SK-N-SH treated with all-trans-retinoic acid at 6 μM for 48 hours (cell line): ENCODE results near the gene SKA1.

Experiments used
- ARNTL ChIP-seq: fragments of 450-650 bp; formaldehyde crosslinking; IDR thresholded peaks from 2 replicates; pipeline ENCODE4 v1.5.0; 2020; ENCODE audit warnings: low read depth, mild to moderate bottlenecking, moderate library complexity, borderline replicate concordance
- PPARA ChIP-seq: fragments of 250-450 bp; sonication (Bioruptor Pico); IDR thresholded peaks from 2 replicates; pipeline ENCODE4 v1.5.0; 2020; ENCODE audit warnings: mild to moderate bottlenecking, borderline replicate concordance
- ZFP30 ChIP-seq: fragments of 450-650 bp; formaldehyde crosslinking; IDR thresholded peaks from 2 replicates; pipeline ENCODE4 v1.5.0; 2022; ENCODE audit warnings: mild to moderate bottlenecking, moderate library complexity

DNA sequence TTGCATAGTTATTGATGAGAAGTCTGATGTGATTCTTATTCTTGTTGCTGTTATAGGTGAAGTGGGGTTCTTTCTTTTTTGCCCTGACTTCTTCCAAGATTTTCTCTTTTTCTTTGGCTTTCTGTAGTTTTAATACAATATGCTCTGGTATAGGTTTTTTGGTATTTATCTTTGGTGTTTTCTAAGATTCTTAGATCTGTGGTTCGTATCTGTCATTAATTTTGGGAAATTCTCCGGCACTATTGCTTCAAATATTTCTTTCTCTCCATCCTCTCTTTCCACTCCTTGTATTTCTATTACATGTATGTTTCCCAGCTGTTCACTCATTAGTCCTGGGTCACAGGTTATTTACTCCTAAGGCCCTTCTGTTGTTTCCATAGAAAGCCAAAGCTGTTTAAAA is 43.8 kb downstream of the SKA1 start:
- TF ChIP-seq ZFP30 (CRISPR knock-in tag) (no peak), PPARA (no peak), ARNTL (CRISPR knock-in tag) (no peak)
